Pancreas (tissue), 10 donors: ENCODE data around the gene FLNA. TPM values are rescaled to one million over a fixed set of nuclear protein-coding genes. Genes with fewer than 3 reads are reported as not detected.
A peak's percentile ranks its signal among the peaks of the same experiment; 100 is the strongest.
"Not testable (repeated sequence)": the region's sequence is repeated elsewhere in the genome, so short reads cannot be mapped to it uniquely, and the experiment has no call there.

ENCODE experiments used
- ATAC-seq, 4 donors: fragments of 200-7000 bp; cut with Tn5 transposase; one replicate each; pipeline versions ENCODE4 v1.8.0 to v1.9.1; 2020; ENCODE audit warnings: mild to moderate bottlenecking in 4 of 4, moderate library complexity in 4 of 4
- DNase-seq, 6 donors: peaks; one replicate each; pipeline ENCODE4 v3.0.0-alpha.2; 2020
- FAIRE-seq: peaks from 2 replicates; lab custom pipeline; 2012; peaks lifted over from hg19 to GRCh38; lab: Jason Lieb, UNC
- H3K27ac ChIP-seq, 4 donors: fragments of 200-600 bp; sonication (generic); 1 replicate in 3 of 4; 2 replicates in 1 of 4; pipeline versions ENCODE4 v1.5.0 to v1.8.0; 2020
- H3K27me3 ChIP-seq, 4 donors: fragments of 200-600 bp; one replicate each; pipeline ENCODE4 v1.8.0; 2021
- H3K36me3 ChIP-seq, 3 donors: fragments of 200-600 bp; sonication (generic) in 1 of 3; one replicate each; pipeline versions ENCODE4 v1.5.0 to v1.8.0; 2020 to 2021
- H3K4me1 ChIP-seq, 3 donors: fragments of 200-600 bp; one replicate each; pipeline ENCODE4 v1.8.0; 2021
- H3K4me3 ChIP-seq, 4 donors: fragments of 200-600 bp; sonication (generic) in 2 of 4; one replicate each; pipeline versions ENCODE4 v1.5.0 to v1.8.0; 2020 to 2021
- H3K9me3 ChIP-seq, 4 donors: fragments of 200-600 bp; one replicate each; pipeline ENCODE4 v1.8.0; 2021
- CTCF ChIP-seq, 4 donors: fragments of 200-600 bp; sonication (generic) in 3 of 4; IDR thresholded peaks; one replicate each; pipeline versions ENCODE4 v1.5.0 to v1.8.0; 2021; ENCODE audit warnings: antibody characterized with exemption in 4 of 4
- WGBS, 2 donors: extraction: QIAGEN DNeasy Blood & Tissue Kit; methylation state at CpG; one replicate each; pipeline ENCODE4 v1.1.7; 2013; 5-methylcytosine and 5-hydroxymethylcytosine counted together
- intact Hi-C, 3 donors: fragments of 100-400 bp; cut with DNase I; formaldehyde crosslinking; loops; one replicate each; pipeline versions ENCODE4 v1.11.1 to v1.14.2; 2022
- polyA plus RNA-seq, 2 donors: library from polyadenylated mRNA; stranded (reverse); fragments of 200-250 nt; gene quantifications; one replicate each; pipeline ENCODE4 v1.2.3, GENCODE V29; 2013
- total RNA-seq, 6 donors: library from RNA; stranded (reverse); fragmentation: NEBNext Ultra II Directional in 4 of 6; extraction: Animal tissue kit (Norgen Biotek cat#: 25700) in 4 of 6; gene quantifications; one replicate each; pipeline versions ENCODE4 v1.2.1 to v1.2.4, GENCODE V29; 2021 to 2023
- donor health status: healthy with polysubstance abuse.
- donor health status: DM: no; HTN: no; CAD: no; lungs with moderate emphysema.
- donor health status: DM: no; HTN: no; CAD: no.
- donor health status: control.
- donor health status: control.
- donor health status: Bipolar disorder and iron deficiency.
- donor health status: DM: yes; HTN: yes; CAD: no.
- donor health status: DM: no; HTN: no; CAD: no.
- donor health status: DM: no; HTN: no; CAD: no.
- donor health status: DM: yes; HTN: yes; CAD: no.

FLNA gene
- total and polyA plus RNA-seq, 8 donors, result 67.0 to 298 (median 184) TPM

GRCh38 chrX:154348114-154348531 lies 26.3 kb downstream of the FLNA start:
- Histone ChIP-seq H3K27ac (no peak overlapping the region), H3K9me3 (no peaks in the 10 kb centered on the region), H3K4me3 (no peak overlapping the region), H3K27me3 (no peaks in the 10 kb centered on the region), H3K4me1 (no peaks in the 10 kb centered on the region), H3K36me3 (peaks cover 0 to 6% (median 0%) of the 10 kb centered on the region in 3 donors)
- peak in 3 of 6 donors; percentile 18 to 48 (median 40) for DNase-seq
- TF ChIP-seq CTCF (IDR thresholded peaks at IDR 0.05), result no peak
- intact Hi-C loops, result no loop called here
- no peak for ATAC-seq
- no peak for FAIRE-seq
- 70 to 76% methylated on average over 7 of the region's 7 CpGs for WGBS, 2 donors

DNA sequence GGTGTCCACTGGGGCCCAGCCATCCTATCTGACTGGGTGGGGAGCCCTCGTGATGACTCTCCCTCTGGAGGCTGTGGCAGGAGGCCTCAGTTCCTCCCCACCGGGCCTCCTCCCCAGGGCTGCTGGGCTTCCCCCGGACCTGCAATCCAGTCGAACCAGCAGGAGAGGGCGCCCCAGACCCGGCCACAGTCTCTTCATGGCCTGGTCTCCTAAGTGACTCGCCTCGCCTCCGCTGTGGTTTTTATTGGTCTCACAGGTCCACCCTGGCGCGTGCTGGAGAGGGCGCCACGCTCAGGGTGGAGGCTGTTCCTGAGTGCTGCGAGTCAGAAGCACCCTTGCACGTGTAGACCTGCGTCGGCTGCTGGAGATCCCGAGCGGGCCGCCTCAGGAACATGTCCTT lies 30.8 kb downstream of the FLNA start:
- H3K36me3 ChIP-seq, H3K4me1 ChIP-seq, H3K27me3 ChIP-seq, H3K27ac ChIP-seq, H3K9me3 ChIP-seq, DNase-seq, intact Hi-C loops, H3K4me3 ChIP-seq: not testable (repeated sequence)
- WGBS, 2 donors, result no CpG with 5 or more reads among the region's 20 CpGs
- peak; percentile 27 to 50 (median 38) for ATAC-seq
- peak; percentile 86 for FAIRE-seq

- H3K36me3 ChIP-seq, H3K27me3 ChIP-seq, H3K4me3 ChIP-seq, H3K27ac ChIP-seq, intact Hi-C loops, DNase-seq, H3K4me1 ChIP-seq, H3K9me3 ChIP-seq: not testable (repeated sequence)
- FAIRE-seq (peak; percentile 54), ATAC-seq (peak in 2 of 4 donors; percentile 1 to 2)
- WGBS, 2 donors, result no CpG with 5 or more reads among the region's 16 CpGs
Measured at GRCh38 chrX:154343063-154343462, 31.4 kb downstream of the FLNA start.

GRCh38 chrX:154341399-154342298 lies 32.8 kb downstream of the FLNA start:
- ATAC-seq, result peak; percentile 87 to 92 (median 88)
- peak; percentile 91 for FAIRE-seq
- H3K27me3 ChIP-seq, H3K4me1 ChIP-seq, intact Hi-C loops, H3K36me3 ChIP-seq, H3K9me3 ChIP-seq: not testable (repeated sequence)
- peak overlapping the region in 1 of 4 donors; percentile 63 for H3K27ac ChIP-seq
- WGBS, 2 donors, result 0 to 40% methylated on average over 3 to 21 of the region's 115 CpGs
- peak overlapping the region in 1 of 4 donors; percentile 30 for H3K4me3 ChIP-seq
- DNase-seq, result peak in 1 of 6 donors; percentile 55

DNA sequence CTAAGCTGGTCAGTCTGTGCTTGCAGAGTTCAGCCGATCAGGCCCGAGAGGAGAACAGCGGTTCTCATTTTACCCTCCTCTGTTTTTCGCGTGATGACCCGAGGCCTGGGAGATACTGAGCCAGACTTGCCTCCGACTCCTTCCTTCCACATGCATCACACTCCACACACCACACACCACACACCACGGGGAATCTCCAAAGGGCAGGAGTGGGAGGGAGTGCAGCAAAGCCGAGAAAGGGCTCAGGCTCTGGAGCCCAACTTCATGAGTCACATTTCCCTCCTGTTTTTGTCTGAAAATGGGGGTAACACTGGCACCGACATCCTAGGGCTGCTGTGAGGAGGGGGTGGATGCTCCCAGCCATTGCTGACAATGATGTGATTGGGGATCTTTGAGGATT lies 39.9 kb downstream of the FLNA start:
- intact Hi-C loops, result no loop called here
- no peaks in the 10 kb centered on the region for H3K36me3 ChIP-seq
- ATAC-seq (no peak), DNase-seq (no peak), FAIRE-seq (no peak)
- H3K9me3 ChIP-seq, result no peaks in the 10 kb centered on the region
- peaks cover 0 to 11% (median 0%) of the 10 kb centered on the region in 4 donors for H3K27me3 ChIP-seq
- H3K4me3 ChIP-seq, result no peak overlapping the region
- H3K27ac ChIP-seq, result no peak overlapping the region
- 69 to 73% methylated on average over 10 of the region's 10 CpGs for WGBS, 2 donors
- no peak for TF ChIP-seq CTCF (IDR thresholded peaks at IDR 0.05)
- H3K4me1 ChIP-seq, result no peaks in the 10 kb centered on the region

DNA sequence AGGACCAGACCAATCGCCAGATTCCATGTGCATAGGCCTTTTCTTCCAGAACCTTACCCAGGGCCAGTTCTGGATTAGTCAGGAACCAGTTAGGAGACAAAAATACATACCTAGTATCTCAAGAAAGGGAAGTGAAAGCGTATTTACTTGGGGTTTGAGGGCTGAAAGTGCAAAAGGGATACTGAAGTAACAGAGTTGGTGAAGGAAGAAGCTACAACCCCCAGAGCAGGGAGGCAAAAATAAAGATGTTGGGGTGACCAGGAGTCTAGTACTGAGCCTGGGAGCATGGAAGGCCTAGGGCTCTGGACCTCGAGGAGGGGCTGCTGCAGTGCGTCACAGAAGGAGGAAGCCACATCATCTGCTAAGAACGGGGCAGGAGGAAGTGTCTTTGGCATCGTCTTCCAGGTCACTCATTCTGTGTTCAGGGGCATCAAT lies 40.6 kb downstream of the FLNA start:
- TF ChIP-seq CTCF (IDR thresholded peaks at IDR 0.05), result no peak
- H3K4me3 ChIP-seq, result no peak overlapping the region
- H3K4me1 ChIP-seq, result no peaks in the 10 kb centered on the region
- WGBS, 2 donors, result 67 to 76% methylated on average over 6 of the region's 6 CpGs
- no peak for FAIRE-seq
- H3K9me3 ChIP-seq, result no peaks in the 10 kb centered on the region
- intact Hi-C loops, result no loop called here
- ATAC-seq, result no peak
- peaks cover 0 to 11% (median 0%) of the 10 kb centered on the region in 4 donors for H3K27me3 ChIP-seq
- no peaks in the 10 kb centered on the region for H3K36me3 ChIP-seq
- DNase-seq, result no peak
- H3K27ac ChIP-seq, result no peak overlapping the region
